GM18517 (cell line): Measurements from ENCODE around the gene TBC1D19.
"Not testable (repeated sequence)": the region's sequence is repeated elsewhere in the genome, so short reads cannot be mapped to it uniquely, and the experiment has no call there.

Source experiments
- ATAC-seq: cut with Tn5 transposase; IDR thresholded peaks from one replicate; pipeline ENCODE4 v1.9.1; 2021; ENCODE audit warnings: mild to moderate bottlenecking, moderate library complexity; ENCODE audit not compliant: unreplicated experiment

The TBC1D19 gene

GRCh38 chr4:26583865-26584652 is at the start of gene TBC1D19:
Gene TBC1D19, plus strand, starts transcription at chr4:26584084. Its CDS starts 110 bp downstream, at chr4:26584194.
- peak; percentile 100 for ATAC-seq

GRCh38 chr4:26542991-26543390 is 40.9 kb upstream of the TBC1D19 start:
- no peak for ATAC-seq

- ATAC-seq, result no peak
Observed at GRCh38 chr4:26544421-26544820, 39.5 kb upstream of the TBC1D19 start.

- ATAC-seq, result not testable (repeated sequence)
Observed at GRCh38 chr4:26548379-26548778, 35.5 kb upstream of the TBC1D19 start.

- no peak for ATAC-seq
Observed at GRCh38 chr4:26557164-26557563, 26.7 kb upstream of the TBC1D19 start.

GRCh38 chr4:26558166-26558895 is 25.6 kb upstream of the TBC1D19 start:
- ATAC-seq, result no peak

- no peak for ATAC-seq
Observed at GRCh38 chr4:26566133-26566532, 17.8 kb upstream of the TBC1D19 start.

GRCh38 chr4:26568446-26568994 is 15.4 kb upstream of the TBC1D19 start:
- ATAC-seq, result no peak

- no peak for ATAC-seq
Observed at GRCh38 chr4:26570596-26570995, 13.3 kb upstream of the TBC1D19 start.

- no peak for ATAC-seq
Observed at GRCh38 chr4:26573389-26573794, 10.5 kb upstream of the TBC1D19 start.

GRCh38 chr4:26574563-26574962 is 9.3 kb upstream of the TBC1D19 start:
- no peak for ATAC-seq

GRCh38 chr4:26576231-26576739 is 7.6 kb upstream of the TBC1D19 start:
- ATAC-seq, result no peak

GRCh38 chr4:26577066-26577465 is 6.8 kb upstream of the TBC1D19 start:
- no peak for ATAC-seq

- no peak for ATAC-seq
Observed at GRCh38 chr4:26579169-26579568, 4.7 kb upstream of the TBC1D19 start.

- ATAC-seq, result not testable (repeated sequence)
Observed at GRCh38 chr4:26581341-26581740, 2.5 kb upstream of the TBC1D19 start.

- peak; percentile 72 for ATAC-seq
Observed at GRCh38 chr4:26583538-26583864, 383 bp upstream of the TBC1D19 start.

GRCh38 chr4:26584725-26585124 is 841 bp downstream of the TBC1D19 start:
- ATAC-seq, result no peak

GRCh38 chr4:26589705-26590104 is 5.8 kb downstream of the TBC1D19 start:
- no peak for ATAC-seq

- no peak for ATAC-seq
Observed at GRCh38 chr4:26590639-26591038, 6.8 kb downstream of the TBC1D19 start.

GRCh38 chr4:26593557-26593956 is 9.7 kb downstream of the TBC1D19 start:
- not testable (repeated sequence) for ATAC-seq

GRCh38 chr4:26594371-26594770 is 10.5 kb downstream of the TBC1D19 start:
- ATAC-seq, result no peak

- ATAC-seq, result no peak
Observed at GRCh38 chr4:26594778-26595177, 10.9 kb downstream of the TBC1D19 start.
